GM12878 (cell line): Measurements from ENCODE around the gene IQCF6. TPM values are rescaled to one million over a fixed set of nuclear protein-coding genes. Genes with fewer than 3 reads are reported as not detected.

ENCODE experiments used
- ATAC-seq: fragments of 200-7000 bp; cut with Tn5 transposase; 3 replicates; pipeline ENCODE4 v1.9.1; 2020; ENCODE audit warnings: mild to moderate bottlenecking, moderate library complexity
- BruUV-seq: library from RNA; stranded (reverse); fragments of 400-500 nt; replicated peaks from 2 replicates; lab custom pipeline; 2021; lab: Mats Ljungman, UMichigan
- CTCF ChIA-PET: fragments of 300-600 bp; sonication (Branson Sonifier 250); formaldehyde crosslinking; extraction: SDS; loops from one replicate; lab custom pipeline; 2021; ENCODE audit warnings: inconsistent platforms; lab: Yijun Ruan, JAX
- POLR2A ChIA-PET: fragments of 350-600 bp; formaldehyde crosslinking; extraction: SDS; loops from one replicate; lab custom pipeline; 2021; ENCODE audit warnings: inconsistent platforms; lab: Charles Lee
- RAD21 ChIA-PET: fragments of 300-600 bp; sonication (Branson Sonifier 250); formaldehyde crosslinking; loops from one replicate; lab custom pipeline; 2023; ENCODE audit warnings: antibody characterized with exemption; ENCODE audit not compliant: unreplicated experiment; lab: Charles Lee
- SMC1A ChIA-PET: fragments of 300-600 bp; sonication (Branson Sonifier 250); formaldehyde crosslinking; loops from one replicate; lab custom pipeline; 2023; ENCODE audit not compliant: unreplicated experiment, uncharacterized antibody; lab: Charles Lee
- DNase-seq: peaks from one replicate; pipeline ENCODE4 v3.0.0-alpha.2; 2011; ENCODE audit warnings: low read depth, low spot score
- FAIRE-seq: peaks from 3 replicates; lab custom pipeline; 2011; peaks lifted over from hg19 to GRCh38; lab: Jason Lieb, UNC
- H2AFZ ChIP-seq: 2 replicates; pipeline ENCODE4 v1.6.0; 2011; ENCODE audit warnings: low read depth, low read length, control low read depth; ENCODE audit not compliant: control insufficient read depth
- H3K27ac ChIP-seq: 2 replicates; pipeline ENCODE4 v1.5.1; 2011; ENCODE audit warnings: control low read depth; ENCODE audit not compliant: control insufficient read depth, insufficient read depth
- H3K27me3 ChIP-seq, 2 experiments: replicated peaks in 1 of 2; 2 replicates each; pipeline versions ENCODE4 v1.6.0 to v1.6.1; 2011; ENCODE audit warnings: low read length in 1 of 2; ENCODE audit not compliant: control insufficient read depth in 2 of 2, insufficient read depth in 2 of 2
- H3K36me3 ChIP-seq, 2 experiments: 2 replicates each; pipeline ENCODE4 v1.5.1; 2011; ENCODE audit warnings: low read length in 1 of 2; ENCODE audit not compliant: control insufficient read depth in 2 of 2, insufficient read depth in 2 of 2
- H3K4me1 ChIP-seq: 2 replicates; pipeline ENCODE4 v1.6.1; 2011; ENCODE audit warnings: mild to moderate bottlenecking, low read length, moderate library complexity, mixed read lengths; ENCODE audit not compliant: control insufficient read depth, insufficient read depth
- H3K4me2 ChIP-seq: 2 replicates; pipeline ENCODE4 v1.6.0; 2011; ENCODE audit warnings: control low read depth; ENCODE audit not compliant: control insufficient read depth, insufficient read depth
- H3K4me3 ChIP-seq: fragments of 200-600 bp; sonication (generic); 2 replicates; pipeline ENCODE4 v1.5.1; 2016
- H3K79me2 ChIP-seq: 2 replicates; pipeline ENCODE4 v1.6.0; 2011; ENCODE audit warnings: low read length; ENCODE audit not compliant: control insufficient read depth, insufficient read depth
- H3K9ac ChIP-seq: 2 replicates; pipeline ENCODE4 v1.8.0; 2011; ENCODE audit warnings: low read length, control low read depth, mixed read lengths; ENCODE audit not compliant: control insufficient read depth, insufficient read depth
- H3K9me3 ChIP-seq: replicated peaks from 3 replicates; pipeline ENCODE4 v1.5.1; 2011; ENCODE audit warnings: mild to moderate bottlenecking, low read length; ENCODE audit not compliant: control insufficient read depth, insufficient read depth
- H4K20me1 ChIP-seq: 2 replicates; pipeline ENCODE4 v1.6.0; 2011; ENCODE audit not compliant: control insufficient read depth, insufficient read depth
- BACH1 ChIP-seq: fragments of 450-650 bp; IDR thresholded peaks from 2 replicates; pipeline ENCODE4 v1.6.1; 2017; ENCODE audit warnings: mild to moderate bottlenecking, borderline replicate concordance
- EGR1 ChIP-seq, 2 experiments: IDR thresholded peaks; 1 replicate in 1 of 2; 2 replicates in 1 of 2; pipeline ENCODE4 v1.6.1; 2011 to 2012; ENCODE audit warnings: low read depth in 2 of 2, low read length in 2 of 2, borderline replicate concordance in 1 of 2, mild to moderate bottlenecking in 1 of 2, moderate library complexity in 1 of 2
- GABPA ChIP-seq: IDR thresholded peaks from 2 replicates; pipeline ENCODE4 v1.6.1; 2014; ENCODE audit warnings: antibody characterized with exemption, low read depth, mild to moderate bottlenecking, inconsistent platforms
- NFXL1 ChIP-seq: fragments of 450-650 bp; IDR thresholded peaks from 2 replicates; pipeline ENCODE4 v1.6.1; 2017; ENCODE audit warnings: antibody characterized with exemption, mild to moderate bottlenecking, borderline replicate concordance
- PAX8 ChIP-seq: fragments of 450-650 bp; IDR thresholded peaks from 2 replicates; pipeline ENCODE4 v1.6.1; 2017; ENCODE audit warnings: mild to moderate bottlenecking, moderate library complexity
- TAF1 ChIP-seq: IDR thresholded peaks from 2 replicates; pipeline ENCODE4 v1.6.1; 2011; ENCODE audit warnings: mild to moderate bottlenecking, low read depth, low read length, borderline replicate concordance
- ZNF217 ChIP-seq: fragments of 450-650 bp; IDR thresholded peaks from 2 replicates; pipeline ENCODE4 v1.6.1; 2017; ENCODE audit warnings: antibody characterized with exemption, mild to moderate bottlenecking
- WGBS: methylation state at CpG from one replicate; pipeline ENCODE4 v1.1.6; 2016; ENCODE audit warnings: low lambda C conversion rate; ENCODE audit not compliant: insufficient replicate concordance, insufficient coverage; ENCODE audit errors: missing lambda C conversion rate; 5-methylcytosine and 5-hydroxymethylcytosine counted together
- in situ Hi-C: fragments of 300-500 bp; cut with MboI; formaldehyde crosslinking; loops from 9 replicates; pipeline ENCODE4 v1.14.3; 2018; ENCODE audit warnings: mixed read lengths
- intact Hi-C: fragments of 100-400 bp; cut with micrococcal nuclease; formaldehyde crosslinking; loops from one replicate; pipeline ENCODE4 v1.14.2; 2022; ENCODE audit not compliant: unreplicated experiment
- polyA plus RNA-seq, 11 experiments: library from polyadenylated mRNA; depleted of rRNA in 4 of 11; unstranded in 6 of 11; stranded (reverse) in 5 of 11; fragments of >200 nt; fragmentation: Nextera tagmentation in 4 of 11; fragmentation: Illumina TruSeq in 1 of 11; extraction: Ambion mirVana in 4 of 11; extraction: Trizol in 1 of 11; gene quantifications; 1 replicate in 1 of 11; 2 replicates in 10 of 11; pipeline versions ENCODE4 v1.2.1 to v1.2.3, GENCODE V29; 2011 to 2016; ENCODE audit warnings: inconsistent platforms in 2 of 11, missing spikeins in 2 of 11, low read depth in 1 of 11
- total RNA-seq, 4 experiments: library from RNA; depleted of rRNA in 3 of 4; stranded (reverse); fragments of >200 nt in 3 of 4; fragmentation: Illumina TruSeq in 1 of 4; extraction: Trizol in 1 of 4; gene quantifications; 2 replicates each; pipeline versions ENCODE4 v1.2.1 to v1.2.3, GENCODE V29; 2013 to 2021
- TF ChIP-seq, protein P1 (sequence below): fragments of 450-650 bp; IDR thresholded peaks from 2 replicates; pipeline ENCODE4 v1.6.1; 2016; ENCODE audit warnings: mild to moderate bottlenecking

The IQCF6 gene
- total and polyA plus RNA-seq, 10 of the 15 experiments (the other 5 are each of a cell fraction or from before 2014, with no cell fraction given), result not detected

GRCh38 chr3:51739110-51739509 lies 39.9 kb downstream of the IQCF6 start:
- POLR2A ChIA-PET, result no interaction called here
- no peak for TF ChIP-seq GABPA
- TF ChIP-seq, protein P1, sequence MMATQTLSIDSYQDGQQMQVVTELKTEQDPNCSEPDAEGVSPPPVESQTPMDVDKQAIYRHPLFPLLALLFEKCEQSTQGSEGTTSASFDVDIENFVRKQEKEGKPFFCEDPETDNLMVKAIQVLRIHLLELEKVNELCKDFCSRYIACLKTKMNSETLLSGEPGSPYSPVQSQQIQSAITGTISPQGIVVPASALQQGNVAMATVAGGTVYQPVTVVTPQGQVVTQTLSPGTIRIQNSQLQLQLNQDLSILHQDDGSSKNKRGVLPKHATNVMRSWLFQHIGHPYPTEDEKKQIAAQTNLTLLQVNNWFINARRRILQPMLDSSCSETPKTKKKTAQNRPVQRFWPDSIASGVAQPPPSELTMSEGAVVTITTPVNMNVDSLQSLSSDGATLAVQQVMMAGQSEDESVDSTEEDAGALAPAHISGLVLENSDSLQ, result no peak
- no peak for TF ChIP-seq EGR1 (IDR thresholded peaks at IDR 0.05; ENCODE audit: borderline replicate concordance in 1 of 2, low read depth in 2 of 2, low read length in 2 of 2)
- no peak for TF ChIP-seq BACH1
- no peak for TF ChIP-seq PAX8
- no peak for TF ChIP-seq TAF1
- TF ChIP-seq ZNF217, result no peak
- no peak for TF ChIP-seq NFXL1
- Histone ChIP-seq H3K4me2 (no peak overlapping the region), H3K27ac (no peak overlapping the region), H3K36me3 (no peaks in the 10 kb centered on the region), H3K79me2 (no peaks in the 10 kb centered on the region), H2AFZ (no peak overlapping the region), H3K4me1 (no peaks in the 10 kb centered on the region), H3K4me3 (no peak overlapping the region), H3K27me3 (no peaks in the 10 kb centered on the region), H4K20me1 (no peaks in the 10 kb centered on the region), H3K9me3 (no peaks in the 10 kb centered on the region), H3K9ac (no peak overlapping the region)
- BruUV-seq, result no TSS peak
- 12% methylated on average over 4 of the region's 4 CpGs for WGBS
- SMC1A ChIA-PET, result no interaction called here
- intact Hi-C loops, result no loop called here
- CTCF ChIA-PET, result interaction anchor here (0.6 kb wide), 1 partner anchor 47 kb away, joined by 3 read pairs; no protein-coding TSS in a partner anchor
- DNase-seq (no peak), FAIRE-seq (no peak), ATAC-seq (no peak)
- RAD21 ChIA-PET, result no interaction called here
- in situ Hi-C loops, result no loop called here
